GM18861 (cell line): ENCODE data around the gene CHCHD6.
"Not testable (repeated sequence)": the region's sequence is repeated elsewhere in the genome, so short reads cannot be mapped to it uniquely, and the experiment has no call there.

ENCODE experiments used
- ATAC-seq: cut with Tn5 transposase; IDR thresholded peaks from one replicate; pipeline ENCODE4 v1.9.1; 2021; ENCODE audit not compliant: unreplicated experiment

Gene CHCHD6

DNA sequence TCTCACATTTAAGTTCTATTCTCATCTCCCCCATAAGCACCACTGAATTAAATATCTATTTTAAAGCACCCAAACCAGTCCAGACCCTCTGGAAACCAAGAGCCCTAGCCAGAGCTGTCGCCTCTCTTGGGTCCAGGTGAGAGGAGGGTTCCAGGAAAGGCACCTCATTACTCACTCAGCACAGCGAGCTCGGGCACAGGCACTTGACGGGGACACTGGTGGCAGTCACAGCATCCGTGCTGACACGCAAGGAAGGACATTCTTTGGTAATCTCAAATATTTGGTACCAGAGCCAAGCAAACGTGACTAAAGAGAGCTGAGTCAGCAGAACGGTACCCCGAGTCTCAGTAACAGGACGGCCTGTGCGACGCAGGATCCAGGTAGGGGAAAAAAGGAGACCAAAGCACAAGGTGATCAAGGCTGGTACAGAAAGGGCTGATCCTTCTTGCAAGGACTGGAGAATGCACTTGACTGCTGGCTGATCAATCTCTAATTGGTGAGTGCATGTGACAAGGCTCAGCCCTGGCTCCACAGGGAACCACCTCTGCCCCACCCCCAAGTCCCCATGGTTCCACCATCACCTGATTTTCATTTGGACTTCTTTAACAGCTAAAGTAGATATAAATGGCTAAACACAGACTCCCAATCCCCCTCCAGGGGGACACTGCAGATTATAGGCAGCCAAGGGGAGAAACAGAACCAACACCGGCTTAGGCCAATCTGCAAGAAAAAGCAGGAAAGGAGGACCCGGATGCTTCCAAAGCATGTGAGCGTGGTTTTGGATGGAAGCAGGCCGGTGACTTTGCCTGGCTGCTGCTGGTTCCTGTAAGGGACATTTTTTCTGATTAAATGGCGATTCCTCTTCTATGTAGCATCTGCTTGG, 61.4 kb downstream of the CHCHD6 start:
- no peak for ATAC-seq

DNA sequence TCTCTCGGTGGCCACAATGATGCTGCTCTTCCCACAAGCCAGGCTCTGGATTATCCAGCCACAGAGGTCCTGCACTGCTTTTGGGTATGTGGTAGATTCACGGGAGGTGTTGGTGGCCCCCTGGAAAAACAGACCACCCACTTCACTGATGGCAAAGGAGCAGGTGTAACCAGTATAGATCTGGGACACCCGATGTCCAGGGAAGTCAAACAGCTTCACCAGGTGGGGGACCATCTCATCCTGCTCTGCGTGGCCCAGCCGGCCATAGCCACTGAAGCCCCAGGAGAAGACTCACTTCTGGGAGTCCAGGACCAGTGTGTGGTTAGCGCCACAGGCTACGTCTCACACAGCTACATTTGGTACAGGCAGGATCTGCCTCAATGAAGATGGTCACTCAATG, 62.6 kb downstream of the CHCHD6 start:
- ATAC-seq: no peak

DNA sequence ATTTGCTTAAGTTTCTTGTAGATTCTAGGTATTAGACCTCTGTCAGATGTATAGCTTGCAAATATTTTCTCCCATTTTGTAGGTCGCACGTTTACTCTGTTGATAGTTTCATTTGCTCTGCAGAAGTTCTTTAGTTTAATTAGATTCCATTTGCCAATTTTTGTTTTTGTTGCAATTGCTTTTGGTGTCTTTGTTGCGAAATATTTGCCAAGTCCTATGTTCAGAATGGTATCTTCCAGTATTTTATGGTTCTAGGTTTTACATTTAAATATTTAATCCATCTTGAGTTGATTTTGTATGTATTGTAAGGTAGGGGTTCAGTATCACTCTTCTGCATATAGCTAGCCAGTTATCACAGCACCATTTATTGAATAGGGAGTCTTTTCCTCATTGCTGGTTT, 64.9 kb downstream of the CHCHD6 start:
- no peak for ATAC-seq

DNA sequence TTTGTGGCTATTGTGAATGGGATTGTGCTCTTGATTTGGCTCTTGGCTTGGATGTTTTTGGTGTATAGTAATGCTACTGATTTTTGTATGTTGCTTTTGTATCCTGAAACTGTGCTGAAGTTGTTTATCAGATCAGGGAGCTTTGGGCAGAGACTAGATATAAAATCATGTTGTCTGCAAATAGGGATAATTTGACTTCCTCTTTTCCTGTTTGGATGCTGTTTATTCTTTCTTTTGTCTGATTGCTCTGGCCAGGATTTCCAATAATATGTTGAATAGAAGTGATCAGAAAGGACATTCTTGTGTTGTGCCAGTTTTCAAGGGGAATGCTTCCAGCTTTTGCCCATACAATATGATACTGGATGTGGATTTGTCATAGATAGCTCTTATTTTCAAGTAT, 66.1 kb downstream of the CHCHD6 start:
- no peak for ATAC-seq

DNA sequence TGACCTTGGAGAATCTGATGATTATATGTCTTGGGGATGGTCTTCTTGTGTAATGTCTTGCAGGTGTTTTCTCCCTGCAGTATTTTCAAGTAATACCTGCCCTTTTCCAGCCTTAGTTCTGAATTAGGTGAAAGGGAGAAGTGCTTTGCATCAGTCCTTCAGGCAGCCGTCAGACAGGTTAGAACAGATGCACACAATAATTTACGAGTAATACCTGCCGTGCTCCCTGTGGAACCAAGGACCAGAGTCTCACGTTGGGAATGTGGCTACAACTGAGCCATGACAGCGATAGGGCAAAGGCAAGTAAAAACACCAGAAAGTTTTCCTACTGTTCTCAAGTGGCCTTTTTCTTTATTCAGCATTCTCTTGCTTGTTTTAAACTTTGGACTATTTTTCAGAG, 69.1 kb downstream of the CHCHD6 start:
- no peak for ATAC-seq

DNA sequence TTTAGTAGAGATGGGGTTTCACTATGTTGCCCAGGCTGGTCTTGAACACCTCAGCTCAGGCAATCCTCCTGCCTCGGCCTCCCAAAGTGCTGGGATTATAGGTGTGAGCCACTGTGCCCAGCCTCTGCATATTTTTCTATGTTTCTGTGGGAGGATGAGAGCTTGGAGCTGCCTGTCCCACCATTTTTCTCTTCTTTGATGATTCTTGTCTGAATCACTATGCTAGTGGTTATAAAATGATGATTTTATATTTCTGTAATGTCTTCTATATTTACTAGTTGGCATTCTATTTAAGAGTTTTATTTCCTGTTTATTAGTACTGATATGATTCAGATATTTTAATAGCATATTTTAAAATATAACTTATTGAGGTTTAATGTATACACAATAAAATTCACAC, 69.7 kb downstream of the CHCHD6 start:
- no peak for ATAC-seq

DNA sequence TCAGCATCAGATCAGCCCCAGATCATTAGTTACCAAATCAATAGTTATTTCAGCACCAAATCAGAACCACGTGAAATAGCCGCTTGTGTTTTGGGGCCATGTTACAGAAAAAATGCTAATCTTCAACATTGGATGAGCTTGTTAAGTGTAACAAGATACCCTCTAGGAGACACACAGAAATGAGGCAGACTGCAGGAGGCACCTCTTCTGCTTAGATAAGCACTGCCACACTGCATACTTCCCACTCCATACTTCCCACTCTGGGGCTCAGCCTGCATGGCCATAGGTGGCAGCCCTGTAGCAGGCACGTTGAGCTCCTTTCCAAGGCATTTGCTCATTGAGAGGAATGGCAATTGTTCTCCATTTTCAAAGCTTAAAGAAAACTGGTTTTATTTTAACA, 73.3 kb downstream of the CHCHD6 start:
- ATAC-seq: no peak

DNA sequence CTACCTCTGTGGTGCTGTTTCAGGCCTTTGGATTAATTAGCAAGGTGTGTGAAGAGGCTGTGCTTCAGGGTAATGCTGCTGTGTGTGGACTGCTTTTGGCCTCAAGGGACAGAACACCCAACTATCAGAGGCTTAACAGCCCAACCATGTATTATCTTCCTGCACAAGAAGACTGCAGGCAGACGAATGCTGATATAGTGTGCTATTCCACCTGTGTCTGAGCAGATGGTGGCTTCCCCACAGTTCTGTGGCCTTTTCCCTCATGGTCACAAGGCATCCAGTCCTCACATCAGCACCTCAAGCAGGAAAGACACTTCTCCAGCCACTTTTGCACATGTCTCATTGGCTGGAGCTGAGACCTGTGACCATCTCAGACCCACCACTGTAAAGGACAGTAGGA, 76.6 kb downstream of the CHCHD6 start:
- no peak for ATAC-seq

DNA sequence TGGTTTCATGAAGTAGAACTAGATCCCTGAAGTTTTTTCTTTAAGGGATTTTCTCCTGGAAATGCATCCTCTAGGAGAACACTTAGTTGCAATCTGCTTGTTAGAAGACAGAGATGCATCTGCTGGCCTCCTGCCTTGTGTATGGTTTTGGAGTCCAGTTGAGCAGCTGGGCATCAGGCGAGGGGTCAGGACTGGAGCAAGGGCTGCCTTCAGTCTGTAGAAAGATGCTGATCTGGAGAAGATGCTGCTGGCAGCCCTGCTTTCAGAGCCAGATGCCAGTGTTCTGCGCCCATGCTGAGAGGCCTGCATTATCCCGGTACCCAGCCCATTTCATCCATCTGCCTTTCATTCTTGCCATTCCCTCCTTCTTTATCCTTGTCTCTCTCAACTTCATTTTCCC, 77.4 kb downstream of the CHCHD6 start:
- ATAC-seq: no peak

DNA sequence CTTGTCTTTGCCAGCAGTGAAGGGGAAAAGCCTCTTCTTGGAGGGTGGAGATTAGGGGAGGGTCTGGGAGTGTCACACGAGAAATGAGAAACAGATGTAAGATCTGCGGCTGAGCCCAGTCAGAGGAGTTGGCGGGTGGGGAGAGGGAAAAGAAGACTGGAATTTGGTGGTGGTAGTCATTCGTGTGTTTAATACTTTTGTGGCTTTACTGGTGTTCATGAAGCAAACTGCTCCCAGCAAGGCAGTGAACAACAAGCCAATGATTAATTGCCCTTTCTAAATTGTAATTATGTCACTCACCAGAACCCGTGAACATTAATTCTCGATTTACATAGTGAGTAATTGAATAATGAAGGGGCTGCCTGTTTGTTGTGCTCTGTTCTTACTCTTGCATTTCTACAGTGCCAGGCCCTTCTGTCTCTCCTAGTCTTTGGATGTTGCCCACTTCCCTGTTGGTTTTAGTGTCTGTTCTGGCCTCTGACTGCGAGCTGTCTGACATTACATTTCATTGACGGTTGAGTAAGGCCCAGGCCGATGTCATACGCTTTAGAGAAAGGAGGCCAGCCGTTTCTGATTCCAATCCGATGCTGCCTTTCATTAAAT, 78.0 kb downstream of the CHCHD6 start:
- no peak for ATAC-seq

DNA sequence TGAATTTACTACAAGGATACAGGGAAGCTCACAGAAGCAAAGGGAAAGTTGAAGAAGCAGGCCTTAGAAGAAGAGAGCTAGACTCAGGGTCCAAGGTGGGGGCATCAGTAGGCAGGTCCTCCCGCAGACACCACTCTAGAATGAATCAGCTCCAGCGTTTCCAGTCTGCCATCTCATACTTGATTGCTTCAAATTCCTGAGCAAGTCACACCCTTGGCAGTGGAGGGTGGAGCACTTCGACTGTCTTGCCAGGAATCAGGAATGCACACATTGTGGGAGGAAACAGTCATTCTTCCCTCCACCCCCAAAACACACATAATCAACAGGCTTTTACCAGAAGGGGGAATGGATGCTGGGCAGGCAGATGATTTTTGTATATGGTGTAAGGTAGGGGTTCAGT, 78.5 kb downstream of the CHCHD6 start:
- no peak for ATAC-seq

DNA sequence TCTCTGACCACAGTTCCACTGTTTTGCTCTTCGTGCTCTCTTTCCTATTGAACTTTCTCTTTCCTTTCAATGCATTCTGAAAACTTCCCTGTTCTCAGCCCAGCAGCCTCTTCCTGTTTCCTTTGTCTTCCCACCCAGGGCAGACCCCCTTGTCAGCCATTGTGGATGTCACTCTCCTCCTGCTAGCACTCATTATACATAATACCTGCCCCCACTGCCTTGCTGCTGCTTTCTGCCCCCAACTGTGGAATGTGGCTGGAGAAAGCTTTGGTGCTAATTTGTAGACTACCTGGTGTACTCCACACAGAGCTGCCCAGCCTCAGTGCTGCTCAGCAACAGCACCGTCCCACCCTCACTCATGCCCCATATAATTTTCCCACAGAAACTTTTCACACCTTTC, 80.2 kb downstream of the CHCHD6 start:
- no peak for ATAC-seq

DNA sequence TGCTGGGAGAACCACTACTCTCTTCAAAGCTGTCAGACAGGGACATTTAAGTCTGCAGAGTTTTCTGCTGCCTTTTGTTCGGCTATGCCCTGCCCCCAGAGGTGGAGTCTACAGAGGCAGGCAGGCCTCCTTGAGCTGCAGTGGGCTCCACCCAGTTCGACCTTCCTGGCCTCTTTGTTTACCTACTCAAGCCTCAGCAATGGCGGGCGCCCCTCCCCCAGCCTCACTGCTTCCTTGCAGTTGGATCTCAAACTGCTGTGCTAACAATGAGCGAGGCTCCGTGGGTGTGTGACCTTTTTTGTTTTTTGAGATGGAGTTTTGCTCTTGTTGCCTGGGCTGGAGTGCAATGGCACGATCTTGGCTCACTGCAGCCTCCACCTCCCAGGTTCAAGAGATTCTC, 87.3 kb downstream of the CHCHD6 start:
- not testable (repeated sequence) for ATAC-seq

DNA sequence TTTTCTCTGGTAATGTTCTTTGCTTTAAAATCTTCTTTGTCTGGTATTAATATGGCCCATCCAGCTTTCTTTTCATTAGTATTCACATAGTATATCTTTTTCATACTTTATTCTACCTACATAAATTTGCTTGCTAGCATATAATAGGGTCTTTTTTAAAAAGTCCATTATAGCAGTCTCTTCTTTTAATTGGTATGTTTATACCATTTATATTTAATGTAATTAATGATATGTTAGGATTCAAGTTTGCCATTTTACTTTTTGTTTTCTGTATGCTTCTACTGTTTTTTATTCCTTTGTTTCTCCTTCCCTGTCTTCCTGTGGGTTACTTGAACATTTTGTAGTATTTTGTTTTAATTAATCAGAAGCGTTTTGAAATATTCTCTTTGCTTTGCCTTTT, 89.0 kb downstream of the CHCHD6 start:
- ATAC-seq: no peak

DNA sequence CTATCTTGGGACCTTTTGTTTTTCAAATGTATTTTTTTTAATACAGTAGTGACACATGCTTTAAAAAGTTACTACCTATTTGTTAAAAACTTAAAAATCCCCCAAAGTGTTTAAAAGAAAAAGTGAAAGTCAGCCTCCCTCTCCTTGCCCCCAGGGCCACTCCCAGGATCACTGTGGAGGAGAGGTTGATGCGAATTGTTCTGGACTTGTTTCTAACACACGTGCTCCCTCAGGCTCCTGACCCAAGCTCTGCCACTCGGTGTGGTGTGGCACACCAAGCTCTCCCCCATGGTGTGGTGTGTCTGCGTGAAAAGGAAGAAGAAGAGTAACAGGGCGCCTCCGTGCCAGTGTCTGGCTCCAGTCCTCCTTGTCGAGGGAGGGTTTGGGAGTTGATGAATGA, 93.5 kb downstream of the CHCHD6 start:
- ATAC-seq: no peak

DNA sequence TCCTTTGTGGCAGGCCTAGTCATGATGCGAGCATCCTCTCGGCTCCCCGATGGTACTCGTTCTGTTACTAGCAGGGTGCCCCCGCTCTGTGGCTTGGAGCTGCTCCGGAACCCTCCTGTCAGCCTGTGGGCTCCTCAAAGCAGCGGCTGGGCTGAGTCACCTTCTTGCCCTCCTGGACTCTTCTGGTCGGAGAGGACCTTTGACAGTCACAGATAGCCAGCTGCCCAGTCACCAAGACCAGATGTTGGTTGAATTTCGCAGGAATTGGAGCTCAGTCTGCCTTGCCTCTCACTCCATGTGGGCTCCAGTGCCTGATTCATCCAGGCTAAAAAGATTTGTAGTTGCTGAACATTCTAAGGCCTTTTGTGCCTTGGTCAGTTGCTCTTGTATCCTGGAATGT, 94.5 kb downstream of the CHCHD6 start:
- no peak for ATAC-seq

DNA sequence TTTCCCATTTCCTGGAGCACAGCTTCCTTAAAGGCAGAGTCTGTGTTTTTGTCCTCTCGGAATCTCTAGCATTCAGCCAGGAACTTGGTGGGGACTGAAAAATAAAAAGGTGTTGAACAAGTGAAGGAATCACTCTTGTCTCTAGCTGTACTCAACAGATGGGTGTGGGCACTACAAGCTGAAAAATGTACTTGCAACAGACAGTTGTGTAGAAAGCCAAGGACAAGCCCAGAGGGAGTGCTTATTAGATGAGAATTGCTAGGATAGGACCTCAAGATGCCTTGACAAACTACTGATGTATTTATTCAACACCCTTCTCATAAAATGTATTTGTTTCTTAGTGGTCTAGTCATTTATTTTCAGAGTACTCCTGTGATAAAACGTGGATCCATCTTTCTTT, 95.1 kb downstream of the CHCHD6 start:
- ATAC-seq: no peak

DNA sequence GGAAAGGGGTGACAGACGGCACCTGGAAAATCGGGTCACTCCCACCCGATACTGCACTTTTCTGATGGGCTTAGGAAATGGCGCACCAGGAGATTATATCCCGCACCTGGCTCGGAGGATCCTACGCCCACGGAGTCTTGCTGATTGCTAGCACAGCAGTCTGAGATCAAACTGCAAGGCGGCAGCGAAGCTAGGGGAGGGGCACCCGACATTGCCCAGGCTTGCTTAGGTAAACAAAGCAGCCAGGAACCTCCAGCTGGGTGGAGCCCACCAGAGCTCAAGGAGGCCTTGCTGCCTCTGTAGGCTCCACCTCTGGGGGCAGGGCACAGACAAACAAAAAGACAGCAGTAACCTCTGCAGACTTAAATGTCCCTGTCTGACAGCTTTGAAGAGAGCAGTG, 97.3 kb downstream of the CHCHD6 start:
- not testable (repeated sequence) for ATAC-seq

DNA sequence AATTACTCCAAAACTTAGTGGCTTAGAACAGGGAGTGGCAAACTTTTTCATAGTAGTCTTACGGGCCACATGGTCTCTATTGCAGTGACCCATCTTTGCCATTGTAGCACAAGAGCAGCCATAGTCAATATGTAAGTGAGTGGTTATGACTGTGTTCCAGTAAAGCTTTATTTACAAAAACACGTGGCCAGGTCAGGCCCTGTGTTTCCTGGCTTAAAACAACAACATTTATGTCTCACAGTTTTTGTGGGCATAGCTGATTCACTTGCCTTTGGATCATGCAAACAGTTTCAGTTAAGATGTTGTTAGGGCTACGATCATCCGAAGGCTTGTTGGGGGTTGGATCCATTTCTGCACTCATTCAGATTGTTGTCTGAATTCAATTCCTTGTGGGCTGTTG, 103.8 kb downstream of the CHCHD6 start:
- no peak for ATAC-seq

DNA sequence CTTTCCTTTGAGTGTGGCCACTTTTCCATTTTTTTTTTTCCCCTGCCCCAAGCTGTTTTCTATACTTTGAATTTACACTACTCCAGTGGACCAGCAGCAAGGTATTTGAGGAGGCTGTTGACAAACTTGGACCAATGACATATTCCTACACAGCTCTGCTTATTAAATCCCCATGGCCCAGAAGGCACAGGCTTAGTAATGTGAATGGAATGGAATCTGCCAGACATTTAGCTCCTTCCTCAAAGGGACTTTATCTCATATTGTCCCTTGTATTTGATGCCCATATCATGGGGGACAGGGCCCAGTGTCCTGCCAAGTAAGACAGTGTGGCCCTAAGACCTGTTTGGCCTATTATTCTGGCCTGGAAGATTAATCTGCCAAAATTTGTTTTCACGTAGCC, 107.5 kb downstream of the CHCHD6 start:
- no peak for ATAC-seq

DNA sequence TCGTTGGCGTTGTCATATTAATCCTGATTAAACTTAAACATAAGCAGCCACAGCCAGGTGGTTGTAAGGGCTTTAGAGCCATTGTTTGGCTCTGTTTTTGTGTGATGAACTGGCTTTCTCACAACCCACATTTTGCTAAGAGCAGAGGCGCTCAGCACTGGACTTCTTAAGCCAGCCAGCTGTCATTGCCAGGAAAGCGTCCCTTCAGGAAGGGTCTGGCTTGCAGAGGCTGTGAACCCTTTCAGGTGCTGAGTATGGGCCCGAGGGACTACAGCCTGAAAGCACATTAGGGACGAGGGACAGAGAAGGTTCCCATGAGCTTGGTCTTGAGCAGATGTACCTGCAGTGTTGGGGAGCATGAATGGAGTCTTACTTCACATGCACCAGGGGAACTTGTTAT, 112.3 kb downstream of the CHCHD6 start:
- ATAC-seq: no peak

DNA sequence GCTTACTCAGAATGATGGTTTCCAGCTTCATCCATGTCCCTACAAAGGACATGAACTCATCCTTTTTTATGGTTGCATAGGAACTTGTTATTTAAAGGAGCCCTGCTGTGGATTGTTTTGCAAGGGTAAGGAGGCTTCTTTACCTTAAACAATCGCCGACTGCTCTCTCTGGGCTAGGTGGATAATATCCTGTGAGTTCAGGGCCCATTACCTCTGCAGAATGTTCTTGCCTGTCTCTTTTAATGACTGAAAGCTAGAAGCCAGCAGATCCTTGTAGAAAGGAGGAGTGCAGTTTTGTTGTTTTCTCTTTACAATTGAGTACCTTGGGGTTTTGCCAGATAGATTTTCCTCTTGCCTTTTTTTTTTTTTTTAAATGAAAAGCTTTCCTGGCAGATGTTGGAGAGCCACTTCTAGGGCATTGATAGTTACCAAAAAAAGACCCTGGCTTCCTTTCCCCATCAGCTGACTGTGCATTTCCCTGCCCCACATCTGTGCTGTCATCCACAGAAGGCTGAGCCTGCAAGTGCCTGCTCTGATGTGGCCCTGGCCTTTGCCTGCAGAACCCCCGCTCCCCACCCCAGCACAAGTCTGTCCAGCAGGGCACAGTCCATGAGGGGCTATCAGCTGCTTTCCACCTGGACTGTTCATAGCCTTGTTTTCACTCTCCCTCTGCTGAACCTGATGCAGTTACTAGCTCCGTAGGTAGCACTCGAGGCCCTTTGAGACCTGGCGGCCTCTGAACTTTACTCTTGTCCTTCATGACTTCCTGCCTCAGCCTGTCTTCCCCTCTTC, 113.1 kb downstream of the CHCHD6 start:
- no peak for ATAC-seq
